HG02642 (cell line): Measurements from ENCODE around the gene OR8D4.
"Not testable (repeated sequence)": the region's sequence is repeated elsewhere in the genome, so short reads cannot be mapped to it uniquely, and the experiment has no call there.

Experiments
- ATAC-seq: cut with Tn5 transposase; IDR thresholded peaks from one replicate; pipeline ENCODE4 v1.9.1; 2021; ENCODE audit warnings: mild to moderate bottlenecking; ENCODE audit not compliant: unreplicated experiment, poor library complexity

Gene OR8D4

GRCh38 chr11:123901867-123902266, at the start of gene OR8D4:
Gene OR8D4, plus strand, starts transcription at chr11:123902167. Its CDS starts 4,265 bp downstream, at chr11:123906432.
- ATAC-seq = no peak

GRCh38 chr11:123852321-123852720, 49.6 kb upstream of the OR8D4 start:
- no peak for ATAC-seq

GRCh38 chr11:123853038-123853437, 48.9 kb upstream of the OR8D4 start:
- ATAC-seq = no peak

- no peak for ATAC-seq
Measured at GRCh38 chr11:123856444-123856843, 45.5 kb upstream of the OR8D4 start.

- ATAC-seq = no peak
Measured at GRCh38 chr11:123859731-123860130, 42.2 kb upstream of the OR8D4 start.

- ATAC-seq = not testable (repeated sequence)
Measured at GRCh38 chr11:123865293-123865692, 36.7 kb upstream of the OR8D4 start.

GRCh38 chr11:123867795-123868194, 34.2 kb upstream of the OR8D4 start:
- not testable (repeated sequence) for ATAC-seq

GRCh38 chr11:123880912-123881311, 21.1 kb upstream of the OR8D4 start:
- no peak for ATAC-seq

GRCh38 chr11:123885570-123885969, 16.4 kb upstream of the OR8D4 start, which contains the start of gene TMEM225:
Gene TMEM225, minus strand, starts transcription at chr11:123885670. Its CDS starts 245 bp downstream, at chr11:123885425.
- ATAC-seq = no peak

- no peak for ATAC-seq
Measured at GRCh38 chr11:123892031-123892430, 9.9 kb upstream of the OR8D4 start.

GRCh38 chr11:123899792-123900191, 2.2 kb upstream of the OR8D4 start:
- ATAC-seq = no peak

GRCh38 chr11:123903932-123904331, 2.0 kb downstream of the OR8D4 start:
- ATAC-seq = peak; percentile 50

GRCh38 chr11:123904932-123905331, 3.0 kb downstream of the OR8D4 start:
- ATAC-seq = no peak

- no peak for ATAC-seq
Measured at GRCh38 chr11:123905826-123906225, 3.9 kb downstream of the OR8D4 start.

GRCh38 chr11:123920943-123921342, 19.0 kb downstream of the OR8D4 start:
- ATAC-seq = no peak

- ATAC-seq = no peak
Measured at GRCh38 chr11:123924027-123924426, 22.1 kb downstream of the OR8D4 start.

GRCh38 chr11:123939317-123939716, 37.4 kb downstream of the OR8D4 start, which contains the start of gene OR4D5:
Gene OR4D5, plus strand, starts transcription at chr11:123939617. Its CDS starts 0 bp downstream, at chr11:123939617.
- ATAC-seq = no peak

GRCh38 chr11:123942413-123942812, 40.4 kb downstream of the OR8D4 start:
- ATAC-seq = no peak

- ATAC-seq = no peak
Measured at GRCh38 chr11:123943738-123944137, 41.8 kb downstream of the OR8D4 start, which contains the start of gene OR6T1. Gene OR6T1, minus strand, starts transcription at chr11:123943838. Its CDS starts 0 bp downstream, at chr11:123943838.

GRCh38 chr11:123945132-123945531, 43.2 kb downstream of the OR8D4 start:
- no peak for ATAC-seq

- ATAC-seq = no peak
Measured at GRCh38 chr11:123956752-123957151, 54.8 kb downstream of the OR8D4 start.
